HG03196 (cell line): ENCODE data around the gene DYDC2.
"Not testable (repeated sequence)": the region's sequence is repeated elsewhere in the genome, so short reads cannot be mapped to it uniquely, and the experiment has no call there.

Experiments
- ATAC-seq: cut with Tn5 transposase; IDR thresholded peaks from one replicate; pipeline ENCODE4 v1.9.1; 2021; ENCODE audit not compliant: unreplicated experiment

The DYDC2 gene, protein sequence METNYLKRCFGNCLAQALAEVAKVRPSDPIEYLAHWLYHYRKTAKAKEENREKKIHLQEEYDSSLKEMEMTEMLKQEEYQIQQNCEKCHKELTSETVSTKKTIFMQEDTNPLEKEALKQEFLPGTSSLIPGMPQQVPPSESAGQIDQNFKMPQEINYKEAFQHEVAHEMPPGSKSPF

DNA sequence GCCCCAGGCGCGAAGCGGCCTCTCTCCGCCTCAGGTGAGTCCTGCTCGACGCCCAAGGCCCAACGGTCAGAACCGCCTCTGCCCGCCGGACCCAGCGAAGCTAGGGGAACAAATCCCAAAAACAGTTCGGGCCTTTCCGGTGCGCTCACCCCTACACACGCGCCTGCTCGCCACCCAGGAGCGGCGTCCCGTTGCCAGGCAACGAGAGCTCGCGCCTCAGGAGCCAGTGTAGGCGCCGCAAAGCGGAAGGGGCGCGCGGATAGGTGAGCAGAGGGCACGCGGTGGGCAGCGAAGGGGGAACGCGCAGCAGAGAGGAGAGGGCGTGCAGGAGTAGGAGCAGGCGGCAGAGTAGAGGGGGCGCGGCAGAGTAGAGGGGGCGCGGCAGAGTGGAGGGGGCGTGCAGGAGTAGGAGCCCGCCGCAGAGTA, at the start of gene DYDC2, which contains the start of gene DYDC1:
Gene DYDC2, plus strand, starts transcription at position 219 of the 426 bp plus-strand sequence. CDS start 5,663 bp downstream, outside the sequence.
Gene DYDC1, minus strand, starts transcription at position 193 of the 426 bp plus-strand sequence. CDS start 4,154 bp downstream, outside the sequence.
- ATAC-seq: no peak

DNA sequence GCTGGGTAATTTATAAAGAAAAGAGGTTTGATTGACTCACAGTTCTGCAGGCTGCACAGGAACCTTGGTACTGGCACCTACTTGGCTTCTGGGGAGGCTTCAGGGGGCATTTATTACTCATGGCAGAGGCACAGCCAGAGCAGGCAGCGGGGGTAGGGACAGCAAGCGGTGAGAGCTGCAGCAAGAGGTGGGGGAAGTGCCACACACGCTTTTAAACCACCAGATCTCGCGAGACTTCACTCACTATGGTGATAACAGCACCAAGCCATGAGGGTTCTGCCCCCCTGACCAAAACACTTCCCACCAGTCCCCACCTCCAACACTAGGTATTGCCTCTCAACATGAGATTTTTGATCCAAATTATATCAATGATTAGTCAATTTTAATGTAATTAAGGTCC, 43.1 kb upstream of the DYDC2 start:
- ATAC-seq: no peak

DNA sequence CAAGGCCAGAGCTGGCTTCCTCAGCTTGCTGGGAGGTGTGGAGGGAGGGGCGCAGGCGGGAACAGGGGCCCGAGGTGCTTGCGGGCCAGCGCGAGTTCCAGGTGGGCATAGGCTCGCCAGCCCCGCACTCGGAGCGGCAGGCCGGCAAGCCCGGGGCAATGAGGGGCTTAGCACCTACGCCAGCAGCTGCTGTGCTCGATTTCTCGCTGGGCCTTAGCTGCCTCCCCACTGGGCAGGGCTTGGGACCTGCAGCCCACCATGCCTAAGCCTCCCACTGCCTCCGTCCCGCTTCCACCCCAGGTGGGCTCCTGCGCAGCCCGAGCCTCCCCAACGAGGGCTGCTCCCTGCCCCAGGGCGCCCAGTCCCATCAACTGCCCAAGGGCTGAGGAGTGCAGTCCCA, 41.2 kb upstream of the DYDC2 start:
- ATAC-seq: no peak

DNA sequence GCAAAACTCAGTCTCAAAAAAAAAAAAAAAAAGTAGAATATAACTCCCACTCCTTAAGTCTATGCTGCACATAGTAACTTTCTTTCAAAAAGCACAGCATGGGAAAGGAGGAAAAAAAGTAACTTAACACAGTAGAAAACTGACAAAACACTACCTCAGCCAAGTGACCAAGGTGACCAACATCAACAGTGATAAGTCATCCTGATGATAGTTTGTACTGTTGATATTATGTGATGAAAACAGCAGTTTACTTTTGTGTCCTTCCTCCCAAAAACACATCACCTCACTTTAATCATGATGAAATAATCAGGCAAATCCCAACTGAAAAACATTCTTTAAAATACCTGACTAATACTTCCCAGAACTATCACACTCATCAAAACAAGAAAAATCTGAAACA, 37.8 kb upstream of the DYDC2 start:
- no peak for ATAC-seq

DNA sequence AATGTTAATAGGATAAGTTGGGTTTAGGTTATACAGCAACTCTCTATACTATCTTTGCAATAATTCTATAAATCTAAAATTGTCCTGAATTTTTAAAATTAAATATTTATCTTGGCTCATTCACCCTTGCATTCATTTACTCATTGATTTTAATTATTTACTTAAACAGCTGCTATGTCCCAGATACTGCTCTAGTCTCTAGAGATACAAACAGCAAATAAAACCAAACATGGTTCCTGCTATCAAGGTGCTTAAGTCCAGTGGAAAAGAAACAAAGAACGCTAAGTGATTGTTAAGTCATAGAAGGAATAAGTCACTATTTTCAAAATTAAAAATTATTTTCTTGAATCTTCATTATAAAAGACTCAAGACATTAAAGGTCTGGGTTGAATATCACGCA, 37.3 kb upstream of the DYDC2 start:
- ATAC-seq: no peak

DNA sequence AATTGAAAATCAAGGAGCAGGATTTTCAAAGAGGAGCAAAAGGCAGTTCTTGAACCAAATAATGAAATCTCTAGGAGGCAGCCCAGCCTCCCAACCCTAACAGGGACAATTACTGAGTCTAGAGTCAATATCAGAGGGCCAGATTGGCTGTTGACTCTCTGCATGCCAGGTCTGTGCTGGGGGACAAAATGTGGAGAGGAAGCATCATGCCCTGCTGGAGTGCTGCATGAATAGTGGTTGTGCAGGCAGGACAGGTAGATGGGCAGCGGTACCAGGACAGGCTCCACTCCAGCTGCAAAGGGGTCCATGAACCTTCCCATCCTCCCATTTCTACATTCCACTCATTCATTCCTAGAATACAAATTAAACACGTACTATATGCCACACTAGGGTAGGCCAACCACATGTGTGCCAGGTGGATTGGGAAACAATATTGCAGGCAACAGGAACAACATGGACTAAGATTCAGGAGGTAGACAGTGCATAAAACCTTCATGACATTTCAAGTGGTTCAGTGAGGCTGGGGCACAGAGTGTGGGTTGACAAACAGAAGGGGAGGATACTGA, 36.8 kb upstream of the DYDC2 start:
- ATAC-seq: no peak

DNA sequence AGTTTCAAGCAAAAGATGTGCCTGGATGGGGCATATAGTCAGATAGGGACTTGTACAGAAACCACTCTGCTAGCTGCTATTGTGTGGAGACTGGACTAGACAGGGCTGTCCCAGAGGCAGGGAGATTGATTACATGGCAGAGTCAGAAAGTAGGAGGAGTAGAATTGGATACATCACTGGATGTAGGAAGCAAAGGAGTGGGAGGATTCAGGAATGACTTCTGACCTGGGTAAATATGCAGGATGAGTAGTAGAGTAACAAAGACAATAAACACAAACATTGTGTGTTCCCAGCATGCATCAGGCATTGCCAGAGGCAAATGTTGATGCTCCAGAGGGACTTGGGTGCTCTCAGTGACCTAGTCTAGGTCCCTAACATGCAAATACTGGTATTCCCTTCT, 36.2 kb upstream of the DYDC2 start:
- no peak for ATAC-seq

DNA sequence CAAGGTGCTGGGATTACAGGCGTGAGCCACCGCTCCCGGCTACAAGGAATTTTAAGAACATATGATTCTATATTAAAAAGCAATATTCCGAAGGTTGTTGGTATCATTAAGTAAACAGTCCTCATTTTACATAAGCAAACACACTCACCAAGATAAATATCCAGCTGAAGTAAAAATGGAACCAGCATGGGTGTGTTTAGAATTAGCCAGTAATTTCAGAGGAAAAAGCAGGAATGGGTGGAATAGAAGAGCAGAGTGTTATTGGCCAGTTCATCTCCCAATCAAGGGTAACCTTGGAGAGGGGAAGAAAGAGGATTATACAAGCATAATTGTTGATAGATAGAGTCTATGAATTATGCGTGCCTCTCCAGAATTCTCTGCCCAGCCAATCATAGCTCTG, 35.4 kb upstream of the DYDC2 start:
- ATAC-seq: no peak

DNA sequence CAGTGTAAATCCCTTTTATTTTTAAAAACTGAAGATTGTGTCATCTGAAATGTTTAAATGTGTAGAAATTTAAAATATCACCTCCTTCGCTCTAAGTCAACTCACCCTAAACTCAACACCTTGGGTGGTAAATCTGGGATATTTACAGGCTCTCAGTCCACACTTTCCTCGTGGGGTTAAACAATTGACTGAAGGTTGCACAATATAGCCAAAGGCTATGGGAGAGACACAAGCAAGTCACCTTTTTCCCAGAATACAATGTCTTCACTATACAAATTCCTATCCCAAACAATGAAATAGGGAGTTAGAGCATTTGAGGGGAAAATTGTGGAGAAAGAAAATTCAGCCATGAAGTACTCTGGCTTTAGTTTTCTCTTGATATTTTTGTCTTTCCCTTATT, 34.4 kb upstream of the DYDC2 start:
- ATAC-seq: no peak

DNA sequence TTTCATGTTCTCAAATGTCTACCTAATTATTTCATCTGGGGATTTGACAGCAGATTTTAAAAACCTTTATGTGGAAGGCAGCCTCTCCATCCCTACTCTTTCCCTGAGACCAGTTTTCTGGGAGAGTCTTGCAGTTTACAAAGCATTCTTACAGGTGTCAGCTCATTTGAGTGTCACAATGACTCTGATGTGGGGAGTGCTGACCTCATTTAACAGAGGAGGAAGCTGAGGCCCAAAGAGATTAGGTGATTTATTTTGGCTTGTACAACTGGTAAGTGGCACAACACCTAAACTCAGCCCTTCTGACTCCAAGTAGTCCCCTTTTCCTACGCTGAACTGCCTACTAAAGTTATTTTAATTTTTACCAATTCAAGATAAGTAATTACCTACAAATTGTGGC, 33.9 kb upstream of the DYDC2 start:
- no peak for ATAC-seq

DNA sequence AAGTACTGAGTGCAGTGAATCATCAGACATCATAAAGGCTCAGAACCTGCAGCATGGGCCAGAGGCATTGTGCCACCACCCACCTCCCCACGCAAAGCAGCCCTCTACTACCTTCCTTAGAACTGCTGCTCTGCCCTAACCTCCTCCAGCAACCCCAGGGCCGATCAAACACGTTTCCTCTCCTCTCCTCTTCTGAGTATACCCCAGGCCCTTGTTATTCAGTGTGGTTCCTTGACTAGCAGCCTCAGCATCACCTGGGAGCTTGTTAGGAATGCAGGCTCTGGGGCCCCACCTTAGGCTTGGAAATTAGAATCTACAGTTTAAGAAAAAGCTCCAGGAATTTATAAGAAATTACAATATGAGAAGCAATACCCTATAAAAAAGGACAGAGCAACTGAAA, 33.3 kb upstream of the DYDC2 start:
- ATAC-seq: no peak

DNA sequence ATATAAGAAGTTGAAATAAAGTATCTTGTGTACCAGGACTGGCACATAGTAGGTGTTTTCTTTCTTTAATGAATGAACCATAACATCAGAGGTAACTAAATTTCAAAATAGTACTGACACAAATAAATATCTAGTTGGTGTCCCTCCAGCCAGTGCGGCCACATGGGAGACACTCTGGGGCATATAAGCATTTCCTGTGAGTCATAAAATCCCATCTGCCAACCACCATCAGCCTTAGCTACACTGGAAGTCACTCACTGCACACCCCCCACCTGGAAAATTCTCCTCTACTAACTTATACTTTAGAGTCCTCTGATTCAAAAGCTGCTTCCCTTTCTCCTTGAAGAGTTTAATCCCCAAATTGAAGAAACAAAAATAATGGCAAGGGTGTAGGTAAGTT, 32.5 kb upstream of the DYDC2 start:
- no peak for ATAC-seq

DNA sequence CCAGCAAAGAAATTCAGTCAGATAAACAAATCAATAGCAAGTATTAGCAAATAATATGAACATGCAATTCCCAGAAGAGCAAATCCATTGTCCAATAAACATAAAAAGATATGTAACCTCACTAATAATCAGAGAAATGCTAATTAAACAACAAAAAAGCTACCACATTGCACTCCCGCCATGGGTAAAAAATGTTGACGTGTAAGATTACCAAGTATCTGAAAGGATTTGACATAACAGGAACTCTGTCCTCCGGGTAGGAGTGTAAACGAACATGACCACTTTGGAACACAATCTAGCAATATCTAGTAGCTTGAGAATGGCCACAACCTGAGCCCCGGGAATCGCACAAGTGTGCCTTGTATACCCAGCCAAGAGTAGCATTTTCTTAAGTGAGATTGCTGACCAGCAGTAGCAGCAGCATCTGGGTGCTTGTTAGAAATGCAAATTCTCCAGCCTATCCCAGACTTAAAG, 31.7 kb upstream of the DYDC2 start:
- ATAC-seq: no peak

DNA sequence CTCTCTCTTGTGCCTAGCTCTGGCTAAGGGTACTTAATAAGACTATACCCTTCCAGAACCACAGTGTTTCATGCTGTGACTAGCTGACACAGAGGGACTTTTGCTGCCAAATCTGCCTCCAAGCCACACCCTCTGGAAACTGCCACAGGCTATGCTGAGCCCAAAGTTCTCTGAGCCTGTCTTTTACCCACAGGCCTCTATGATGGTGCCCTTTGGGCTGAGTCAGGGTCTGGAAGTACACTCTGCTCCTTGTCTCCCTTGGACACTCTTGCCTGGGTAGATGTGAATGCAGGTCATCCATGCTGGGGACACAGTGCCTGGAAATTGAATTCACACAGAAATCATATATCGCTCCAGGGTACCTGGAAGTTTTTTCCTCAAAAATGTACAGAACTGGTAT, 22.6 kb upstream of the DYDC2 start:
- ATAC-seq: no peak

DNA sequence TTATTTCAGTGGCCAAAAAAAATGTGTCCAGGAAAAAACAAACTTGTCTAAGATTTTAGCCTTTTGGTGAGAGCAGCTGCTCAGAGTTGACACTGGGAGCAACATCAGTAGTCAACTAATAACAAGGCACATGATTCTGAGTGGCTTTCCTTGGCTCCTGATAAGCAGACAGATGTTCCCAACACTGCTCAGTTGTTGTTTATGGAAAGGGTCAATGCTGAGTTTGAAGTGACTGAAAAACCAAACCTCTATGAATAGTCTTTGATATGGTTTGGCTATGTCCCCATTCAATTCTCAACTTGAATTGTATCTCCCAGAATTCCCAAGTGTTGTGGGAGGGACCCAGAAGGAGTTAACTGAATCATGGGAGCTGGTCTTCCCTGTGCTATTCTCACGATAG, 12.3 kb upstream of the DYDC2 start:
- no peak for ATAC-seq

DNA sequence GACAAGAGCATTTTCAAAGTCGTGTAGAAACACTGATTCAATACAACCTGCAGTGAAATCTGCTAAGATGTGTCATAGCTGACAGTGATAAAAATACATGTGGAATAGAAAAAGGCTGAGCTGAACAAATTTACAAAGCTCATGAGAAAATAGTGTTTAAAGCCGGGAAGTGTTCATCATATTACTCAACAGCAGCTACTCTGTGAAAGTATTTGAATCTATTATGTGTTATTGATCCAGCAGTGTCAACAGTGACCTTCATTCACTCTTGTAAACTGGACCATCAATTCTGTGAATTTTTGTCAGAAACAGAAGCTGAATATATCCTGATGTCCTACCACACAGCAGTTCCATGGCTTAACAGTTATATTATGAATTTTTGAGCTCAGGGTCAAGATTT, 11.7 kb upstream of the DYDC2 start:
- no peak for ATAC-seq

DNA sequence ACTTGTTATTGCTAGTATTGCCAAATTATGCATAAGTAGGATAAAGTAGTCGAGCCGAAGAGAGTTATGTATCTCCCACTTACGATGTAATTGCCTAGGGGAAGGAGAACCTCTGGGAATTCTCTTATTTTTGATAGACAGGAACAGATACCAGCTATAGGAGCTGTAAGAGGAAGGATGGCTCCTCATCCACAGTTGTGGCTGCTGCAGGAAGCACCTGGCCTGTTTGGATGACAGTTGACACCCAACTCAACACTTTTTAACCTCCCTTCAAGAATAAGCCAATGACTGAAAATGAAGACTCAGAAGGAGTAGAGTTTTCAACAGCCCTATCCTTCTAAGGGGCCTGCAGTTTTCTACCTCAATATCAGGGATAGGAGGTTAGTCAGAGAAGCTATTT, 6.3 kb upstream of the DYDC2 start:
- no peak for ATAC-seq

DNA sequence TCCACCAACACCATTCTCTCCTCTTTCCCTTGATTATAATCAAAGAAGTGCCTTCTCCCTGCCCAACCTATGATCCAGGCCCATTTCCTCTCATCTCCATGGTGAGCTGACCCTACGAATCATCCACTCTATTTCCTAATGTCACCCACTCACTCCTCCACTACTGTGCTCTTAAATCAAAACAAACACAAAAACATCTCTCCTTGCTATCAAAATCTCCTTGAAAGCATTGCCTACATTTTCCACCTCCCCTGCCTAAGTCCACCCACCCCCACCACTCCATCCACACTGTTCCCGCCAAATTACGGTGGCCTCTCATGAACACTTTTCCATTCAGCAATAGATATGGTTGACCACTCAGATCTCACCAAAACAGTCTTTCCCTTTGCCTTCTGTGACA, 5.4 kb upstream of the DYDC2 start:
- no peak for ATAC-seq

DNA sequence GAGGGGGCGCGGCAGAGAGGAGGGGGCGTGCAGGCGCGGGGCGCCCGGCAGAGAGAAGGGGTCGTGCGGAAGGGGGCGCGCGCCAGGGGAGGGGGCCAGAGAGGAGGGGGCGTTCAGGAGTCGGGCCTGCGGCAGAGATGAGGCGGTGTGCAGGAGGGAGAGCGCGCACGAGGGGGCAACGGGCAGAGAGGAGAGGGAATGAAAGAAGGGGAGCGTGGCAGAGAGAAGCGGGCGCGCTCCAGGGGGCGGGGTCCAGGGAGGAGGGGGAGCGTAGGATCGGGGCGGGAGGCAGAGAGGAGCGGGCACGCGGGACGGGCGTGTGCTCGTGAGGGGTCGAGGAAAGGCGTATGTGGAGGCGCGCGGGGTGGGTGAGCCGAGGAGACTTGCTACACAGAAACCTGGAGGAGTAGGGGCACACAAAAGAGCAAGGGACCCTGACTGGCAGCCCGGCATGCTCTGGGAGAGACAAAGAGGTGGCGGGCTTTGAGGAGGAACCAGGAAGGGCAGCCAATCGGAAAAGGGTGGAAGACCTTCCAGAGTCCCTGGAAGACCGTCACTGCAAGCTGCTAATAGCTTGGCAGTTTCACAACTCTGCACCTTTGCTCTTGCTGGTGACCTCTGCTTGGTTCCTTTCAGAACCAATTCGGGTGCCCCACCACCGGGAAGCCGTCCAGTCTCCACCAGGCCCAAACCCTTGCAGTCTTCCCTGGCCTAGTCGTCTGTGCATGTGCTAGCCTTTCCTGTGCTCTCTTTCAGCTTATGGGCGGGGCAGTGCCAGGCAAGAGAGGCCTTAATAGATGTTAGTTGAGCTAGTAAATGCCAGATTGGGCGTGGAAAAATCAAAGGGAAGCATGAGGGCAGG, 639 bp downstream of the DYDC2 start:
- ATAC-seq: no peak

DNA sequence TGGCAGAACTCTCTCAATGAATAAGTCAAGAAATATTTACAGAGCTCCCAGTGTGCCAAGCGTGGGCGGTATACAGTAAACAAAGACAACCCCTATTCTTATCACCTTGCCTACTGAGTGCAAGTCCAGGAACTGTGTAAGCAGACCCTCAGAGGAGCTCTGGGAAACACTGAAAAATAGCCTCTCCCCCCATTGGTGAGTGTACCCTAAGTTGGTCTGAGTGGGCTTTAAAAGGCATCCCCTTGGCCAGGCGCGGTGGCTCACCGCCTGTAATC, 1.2 kb downstream of the DYDC2 start:
- no peak for ATAC-seq

DNA sequence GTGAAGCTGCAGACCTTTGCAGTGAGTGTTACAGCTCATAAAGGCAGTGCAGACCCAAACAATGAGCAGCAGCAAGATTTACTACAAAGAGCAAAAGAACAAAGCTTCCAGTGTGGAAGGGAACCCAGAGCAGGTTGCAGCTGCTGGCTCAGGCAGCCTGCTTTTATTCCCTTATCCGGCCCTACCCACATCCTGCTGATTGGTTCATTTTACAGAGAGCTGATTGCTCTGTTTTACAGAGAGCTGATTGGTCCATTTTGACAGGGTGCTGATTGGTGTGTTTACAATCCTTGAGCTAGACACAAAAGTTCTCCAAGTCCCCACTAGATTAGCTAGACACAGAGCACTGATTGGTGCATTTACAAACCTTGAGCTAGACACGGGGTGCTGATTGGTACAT, 2.3 kb downstream of the DYDC2 start:
- not testable (repeated sequence) for ATAC-seq

DNA sequence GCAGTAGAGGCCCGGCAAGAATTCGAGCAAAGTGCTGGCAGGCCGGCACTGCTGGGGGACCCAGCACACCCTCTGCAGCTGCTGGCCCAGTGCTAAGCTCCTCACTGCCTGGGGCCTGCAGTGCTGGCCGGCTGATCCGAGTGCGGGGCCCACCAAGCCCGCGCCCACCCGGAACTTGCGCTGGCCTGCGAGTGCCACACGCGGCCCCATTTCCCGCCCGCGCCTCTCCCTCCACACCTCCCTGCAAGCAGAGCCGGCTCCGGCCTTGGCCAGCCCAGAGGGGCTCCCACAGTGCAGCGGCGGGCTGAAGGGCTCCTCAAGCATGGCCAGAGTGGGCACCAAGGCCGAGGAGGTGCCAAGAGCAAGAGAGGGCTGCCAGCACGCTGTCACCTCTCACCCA, 3.1 kb downstream of the DYDC2 start:
- ATAC-seq: no peak
